A673 (cell line): ENCODE measurements around the gene PPP2R5C. TPM values are rescaled to one million over a fixed set of nuclear protein-coding genes. Genes with fewer than 3 reads are reported as not detected.

Experiments used
- BruUV-seq: library from RNA; stranded (reverse); fragments of 400-500 nt; replicated peaks from 2 replicates; lab custom pipeline; 2021; lab: Mats Ljungman, UMichigan
- CTCF ChIA-PET: fragments of 300-600 bp; sonication (Branson Sonifier 250); formaldehyde crosslinking; loops from one replicate; lab custom pipeline; 2022; ENCODE audit warnings: antibody characterized with exemption; lab: Charles Lee
- POLR2A ChIA-PET: fragments of 300-600 bp; sonication (Branson Sonifier 250); formaldehyde crosslinking; loops from one replicate; lab custom pipeline; 2022; ENCODE audit warnings: antibody characterized with exemption; ENCODE audit not compliant: low non-redundant PET; lab: Charles Lee
- DNase-seq: peaks from one replicate; pipeline ENCODE4 v3.0.0-alpha.2; 2015; ENCODE audit warnings: low spot score
- H3K27ac ChIP-seq: fragments of 200-600 bp; sonication (generic); 2 replicates; pipeline ENCODE4 v1.5.1; 2016; ENCODE audit warnings: mixed run types, low read depth, mild to moderate bottlenecking, mixed read lengths, antibody characterized with exemption, low read length; ENCODE audit not compliant: poor library complexity, severe bottlenecking
- H3K27me3 ChIP-seq: fragments of 200-600 bp; sonication (generic); replicated peaks from 2 replicates; pipeline ENCODE4 v1.6.1; 2017; ENCODE audit warnings: mixed run types, low read depth, mild to moderate bottlenecking, mixed read lengths, antibody characterized with exemption, low read length; ENCODE audit not compliant: insufficient read depth, poor library complexity
- H3K36me3 ChIP-seq: fragments of 200-600 bp; sonication (generic); 2 replicates; pipeline ENCODE4 v1.6.1; 2016; ENCODE audit warnings: mixed run types, mild to moderate bottlenecking, mixed read lengths, antibody characterized with exemption, low read length; ENCODE audit not compliant: insufficient read depth, poor library complexity, severe bottlenecking
- H3K4me1 ChIP-seq: fragments of 200-600 bp; sonication (generic); 2 replicates; pipeline ENCODE4 v1.6.1; 2017; ENCODE audit warnings: mixed run types, mild to moderate bottlenecking, mixed read lengths, antibody characterized with exemption, low read length; ENCODE audit not compliant: insufficient read depth, poor library complexity, severe bottlenecking
- H3K4me3 ChIP-seq: fragments of 200-600 bp; sonication (generic); 2 replicates; pipeline ENCODE4 v1.5.1; 2016; ENCODE audit warnings: low read depth, mixed run types, mild to moderate bottlenecking, mixed read lengths, low read length; ENCODE audit not compliant: poor library complexity, severe bottlenecking
- H3K9me3 ChIP-seq: fragments of 200-600 bp; sonication (generic); 2 replicates; pipeline ENCODE4 v1.6.1; 2016; ENCODE audit warnings: mixed run types, low read depth, mild to moderate bottlenecking, mixed read lengths, antibody characterized with exemption, low read length; ENCODE audit not compliant: poor library complexity, severe bottlenecking
- CTCF ChIP-seq: fragments of 300-800, 200-600 bp; sonication (generic); conservative IDR thresholded peaks from 2 replicates; pipeline ENCODE4 v1.5.1; 2017; ENCODE audit warnings: low read depth, mild to moderate bottlenecking, antibody characterized with exemption, low read length, moderate library complexity, mixed read lengths
- EZH2 ChIP-seq: fragments of 200-600 bp; sonication (generic); IDR thresholded peaks from 2 replicates; pipeline ENCODE4 v1.6.1; 2017; ENCODE audit warnings: borderline replicate concordance, low read depth, mild to moderate bottlenecking, mixed read lengths, antibody characterized with exemption, low read length; ENCODE audit not compliant: poor library complexity, severe bottlenecking
- intact Hi-C: fragments of 100-400 bp; cut with micrococcal nuclease; formaldehyde crosslinking; loops from one replicate; pipeline ENCODE4 v1.10.0; 2022; ENCODE audit not compliant: unreplicated experiment
- total RNA-seq: library from RNA; stranded (reverse); gene quantifications from 2 replicates; pipeline ENCODE4 v1.2.3, GENCODE V29; 2021

The PPP2R5C gene
- total RNA-seq, 1 experiment from 2014 or later, result 113 TPM

- no TSS peak for BruUV-seq
- TF ChIP-seq CTCF, result no peak
- no peak for TF ChIP-seq EZH2
- CTCF ChIA-PET, result no interaction called here
- intact Hi-C loops, result no loop called here
- Histone ChIP-seq H3K36me3 (no peaks in the 10 kb centered on the region), H3K9me3 (no peaks in the 10 kb centered on the region), H3K4me1 (peaks cover 3% of the 10 kb centered on the region), H3K27me3 (no peaks in the 10 kb centered on the region), H3K27ac (no peak overlapping the region), H3K4me3 (no peak overlapping the region)
- DNase-seq, result no peak
- POLR2A ChIA-PET, result no interaction called here
These were observed 81.5 kb downstream of the PPP2R5C start for GRCh38 chr14:101843038-101843437.

- no peaks in the 10 kb centered on the region for H3K27me3 ChIP-seq
- intact Hi-C loops, result no loop called here
- BruUV-seq, result no TSS peak
- no peaks in the 10 kb centered on the region for H3K9me3 ChIP-seq
- TF ChIP-seq EZH2 (no peak), CTCF (peak; percentile 27; the same call in 1 of the 2 replicates)
- ChIA-PET CTCF (no interaction called here), POLR2A (no interaction called here)
- H3K4me3 ChIP-seq, result no peak overlapping the region
- no peak overlapping the region for H3K27ac ChIP-seq
- no peak for DNase-seq
- no peaks in the 10 kb centered on the region for H3K4me1 ChIP-seq
- no peaks in the 10 kb centered on the region for H3K36me3 ChIP-seq
These were observed 82.2 kb downstream of the PPP2R5C start for GRCh38 chr14:101843665-101844064.

- TF ChIP-seq EZH2 (no peak), CTCF (no peak)
- Histone ChIP-seq H3K4me1 (no peaks in the 10 kb centered on the region), H3K36me3 (no peaks in the 10 kb centered on the region), H3K27me3 (no peaks in the 10 kb centered on the region), H3K9me3 (no peaks in the 10 kb centered on the region), H3K4me3 (no peak overlapping the region), H3K27ac (no peak overlapping the region)
- POLR2A ChIA-PET, result no interaction called here
- CTCF ChIA-PET, result no interaction called here
- DNase-seq, result no peak
- intact Hi-C loops, result no loop called here
- no TSS peak for BruUV-seq
These were observed 82.7 kb downstream of the PPP2R5C start for GRCh38 chr14:101844219-101844618.
